ENCODE data around the gene NOTO.

GRCh38 chr2:73210019-73210418 lies 7.6 kb downstream of the NOTO start:
- TF ChIP-seq CTCF (IDR thresholded peaks at IDR 0.05) (no peak), POLR2A (IDR thresholded peaks at IDR 0.05) (no peak)

All from right lobe of liver (tissue), 4 donors.